Measurements from ENCODE around the gene EXOC1. TPM values are rescaled to one million over a fixed set of nuclear protein-coding genes. Genes with fewer than 3 reads are reported as not detected.

EXOC1 gene
- total and polyA plus RNA-seq, 2 donors from 2014 or later, result 17.5 to 41.7 TPM

DNA sequence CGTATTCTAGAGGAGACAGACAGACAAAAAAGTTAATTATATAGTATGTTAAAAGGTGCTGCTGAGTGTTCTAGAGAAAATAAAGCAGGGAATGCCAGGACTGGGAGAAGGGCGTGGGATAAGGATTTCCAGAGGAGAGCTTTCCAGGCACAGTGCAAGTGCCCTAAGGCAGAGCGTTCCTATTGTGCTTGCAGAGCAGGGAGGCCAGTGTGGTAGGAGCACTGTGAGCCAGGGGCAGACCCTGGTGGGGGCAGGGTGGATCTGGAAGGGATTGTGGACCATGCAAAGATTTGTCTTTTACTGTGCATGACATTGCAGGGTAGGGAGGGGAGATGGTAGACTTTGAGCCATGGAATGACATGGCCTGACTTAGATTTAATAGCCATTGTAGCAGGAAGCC lies 25.8 kb downstream of the EXOC1 start:
- no peak for FAIRE-seq
- H3K9me3 ChIP-seq (ENCODE audit: control insufficient read depth in 2 of 3, insufficient read depth in 1 of 3, low read length in 3 of 3), result no peaks in the 10 kb centered on the region
- peaks cover 0 to 14% (median 11%) of the 10 kb centered on the region in 3 donors for H3K36me3 ChIP-seq (ENCODE audit: control insufficient read depth in 2 of 3, insufficient read depth in 3 of 3, low read length in 3 of 3)

DNA sequence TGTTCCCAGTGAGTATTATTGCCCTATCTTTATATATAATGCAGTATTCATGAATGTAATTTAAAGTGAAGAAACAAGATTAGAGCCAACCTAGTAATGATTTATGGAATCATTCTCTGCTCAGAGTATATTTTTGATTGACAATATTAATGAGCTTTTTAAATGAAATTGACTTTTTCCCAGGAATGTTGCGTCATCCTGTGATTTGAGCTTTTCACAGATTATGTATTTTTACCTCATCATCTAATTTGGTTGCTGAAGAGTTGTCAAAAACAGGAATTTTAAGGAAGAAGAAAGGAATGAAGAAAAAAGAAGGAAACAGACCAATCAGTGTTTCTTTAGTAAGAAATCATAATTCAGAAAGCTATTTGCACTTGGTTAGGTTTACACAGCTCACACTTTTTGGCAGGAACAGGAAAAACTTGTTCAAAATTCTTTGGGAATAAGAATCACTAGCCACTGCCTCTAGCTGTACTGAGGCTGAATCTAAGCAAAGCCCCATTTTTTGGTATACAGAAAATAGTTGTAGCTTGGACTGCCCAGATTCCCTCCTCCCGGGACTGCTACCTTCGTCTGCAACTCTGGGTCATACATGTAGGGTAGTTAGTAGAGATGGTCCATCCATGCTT lies 27.3 kb downstream of the EXOC1 start:
- intact Hi-C loops (cut with DNase I), result no loop called here
- peaks cover 0 to 14% (median 11%) of the 10 kb centered on the region in 3 donors for H3K36me3 ChIP-seq (ENCODE audit: control insufficient read depth in 2 of 3, insufficient read depth in 3 of 3, low read length in 3 of 3)

More for the DNA sequence above, 25.8 kb downstream of the EXOC1 start:
- no peak overlapping the region for H3K27ac ChIP-seq (ENCODE audit: low read depth in 2 of 2, low read length in 2 of 2)
- TF ChIP-seq, protein P1, sequence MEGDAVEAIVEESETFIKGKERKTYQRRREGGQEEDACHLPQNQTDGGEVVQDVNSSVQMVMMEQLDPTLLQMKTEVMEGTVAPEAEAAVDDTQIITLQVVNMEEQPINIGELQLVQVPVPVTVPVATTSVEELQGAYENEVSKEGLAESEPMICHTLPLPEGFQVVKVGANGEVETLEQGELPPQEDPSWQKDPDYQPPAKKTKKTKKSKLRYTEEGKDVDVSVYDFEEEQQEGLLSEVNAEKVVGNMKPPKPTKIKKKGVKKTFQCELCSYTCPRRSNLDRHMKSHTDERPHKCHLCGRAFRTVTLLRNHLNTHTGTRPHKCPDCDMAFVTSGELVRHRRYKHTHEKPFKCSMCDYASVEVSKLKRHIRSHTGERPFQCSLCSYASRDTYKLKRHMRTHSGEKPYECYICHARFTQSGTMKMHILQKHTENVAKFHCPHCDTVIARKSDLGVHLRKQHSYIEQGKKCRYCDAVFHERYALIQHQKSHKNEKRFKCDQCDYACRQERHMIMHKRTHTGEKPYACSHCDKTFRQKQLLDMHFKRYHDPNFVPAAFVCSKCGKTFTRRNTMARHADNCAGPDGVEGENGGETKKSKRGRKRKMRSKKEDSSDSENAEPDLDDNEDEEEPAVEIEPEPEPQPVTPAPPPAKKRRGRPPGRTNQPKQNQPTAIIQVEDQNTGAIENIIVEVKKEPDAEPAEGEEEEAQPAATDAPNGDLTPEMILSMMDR (IDR thresholded peaks at IDR 0.05; ENCODE audit: borderline replicate concordance, extremely low read depth, insufficient read depth), result no peak
- H3K4me3 ChIP-seq (ENCODE audit: low read length in 3 of 3), result no peak overlapping the region
- intact Hi-C loops (cut with DNase I), result no loop called here
- H3K9ac ChIP-seq (ENCODE audit: low read length in 3 of 3), result no peak overlapping the region
- H3K27me3 ChIP-seq (ENCODE audit: control insufficient read depth, insufficient read depth, low read length), result no peaks in the 10 kb centered on the region
- no peak for DNase-seq
- no peaks in the 10 kb centered on the region for H3K4me1 ChIP-seq (ENCODE audit: control insufficient read depth in 2 of 3, insufficient read depth in 2 of 3, low read depth in 1 of 3, low read length in 3 of 3)

DNA sequence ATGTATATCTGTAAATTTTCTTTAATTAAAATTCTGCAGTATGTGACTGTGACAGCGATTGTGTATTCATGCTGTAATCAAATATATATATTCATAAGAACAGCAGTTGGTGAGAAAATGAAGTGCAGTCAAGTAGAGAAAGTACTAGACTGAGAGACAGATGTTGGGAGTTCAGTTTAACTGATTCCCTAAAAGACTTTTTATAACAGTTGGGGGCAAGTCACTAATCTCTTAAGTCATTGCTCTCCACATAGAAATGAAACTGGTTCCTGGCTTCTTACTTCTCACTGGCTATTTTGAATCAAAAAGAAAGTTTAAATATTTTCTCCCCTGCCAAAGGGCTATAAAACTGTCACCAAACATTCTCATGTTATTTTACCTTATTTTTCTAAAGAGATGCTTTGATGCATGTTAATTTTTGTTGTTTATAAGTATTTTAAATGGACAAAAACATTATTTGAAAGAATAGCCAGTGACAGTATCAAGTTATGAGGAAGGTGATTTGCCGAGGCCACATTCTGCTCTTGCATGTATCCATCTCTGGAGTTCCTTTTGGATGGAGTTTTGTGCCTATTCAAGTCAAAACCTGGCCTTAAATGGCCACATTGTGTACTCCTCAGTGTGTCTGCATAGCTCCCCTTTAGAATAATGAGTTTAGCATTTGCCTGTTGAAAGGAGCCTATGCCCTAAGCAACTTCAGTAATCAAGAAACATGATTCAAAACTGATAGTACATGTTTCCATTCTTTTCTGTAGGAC lies 30.8 kb downstream of the EXOC1 start:
- DNase-seq (no peak), FAIRE-seq (no peak)
- no peaks in the 10 kb centered on the region for H3K9me3 ChIP-seq (ENCODE audit: control insufficient read depth in 2 of 3, insufficient read depth in 1 of 3, low read length in 3 of 3)
- intact Hi-C loops (cut with DNase I), result no loop called here
- H3K36me3 ChIP-seq (ENCODE audit: control insufficient read depth in 2 of 3, insufficient read depth in 3 of 3, low read length in 3 of 3), result peaks cover 0 to 11% (median 0%) of the 10 kb centered on the region in 3 donors
- no peaks in the 10 kb centered on the region for H3K4me1 ChIP-seq (ENCODE audit: control insufficient read depth in 2 of 3, insufficient read depth in 2 of 3, low read depth in 1 of 3, low read length in 3 of 3)
- H3K27me3 ChIP-seq (ENCODE audit: control insufficient read depth, insufficient read depth, low read length), result no peaks in the 10 kb centered on the region
- H3K27ac ChIP-seq (ENCODE audit: low read depth in 2 of 2, low read length in 2 of 2), result no peak overlapping the region
- TF ChIP-seq, protein P1 (IDR thresholded peaks at IDR 0.05; ENCODE audit: borderline replicate concordance, extremely low read depth, insufficient read depth), result no peak
- no peak overlapping the region for H3K9ac ChIP-seq (ENCODE audit: low read length in 3 of 3)
- H3K4me3 ChIP-seq (ENCODE audit: low read length in 3 of 3), result no peak overlapping the region

More for the DNA sequence above, 27.3 kb downstream of the EXOC1 start:
- no peaks in the 10 kb centered on the region for H3K4me1 ChIP-seq (ENCODE audit: control insufficient read depth in 2 of 3, insufficient read depth in 2 of 3, low read depth in 1 of 3, low read length in 3 of 3)
- no peak overlapping the region for H3K9ac ChIP-seq (ENCODE audit: low read length in 3 of 3)
- no peak overlapping the region for H3K4me3 ChIP-seq (ENCODE audit: low read length in 3 of 3)
- no peak overlapping the region for H3K27ac ChIP-seq (ENCODE audit: low read depth in 2 of 2, low read length in 2 of 2)
- H3K9me3 ChIP-seq (ENCODE audit: control insufficient read depth in 2 of 3, insufficient read depth in 1 of 3, low read length in 3 of 3), result no peaks in the 10 kb centered on the region
- FAIRE-seq (no peak), DNase-seq (no peak)
- TF ChIP-seq, protein P1 (IDR thresholded peaks at IDR 0.05; ENCODE audit: borderline replicate concordance, extremely low read depth, insufficient read depth), result no peak
- no peaks in the 10 kb centered on the region for H3K27me3 ChIP-seq (ENCODE audit: control insufficient read depth, insufficient read depth, low read length)
